ES-I3 (cell line): Measurements from ENCODE around the gene PPP2R2D.

ENCODE experiments used
- H3K36me3 ChIP-seq: 2 replicates; pipeline ENCODE4 v1.6.1; 2013; ENCODE audit warnings: mild to moderate bottlenecking, low read length, control low read depth, moderate library complexity; ENCODE audit not compliant: insufficient read depth
- H3K4me1 ChIP-seq: 2 replicates; pipeline ENCODE4 v1.6.1; 2013; ENCODE audit warnings: mild to moderate bottlenecking, control low read depth, low read length; ENCODE audit not compliant: insufficient read depth
- H3K9ac ChIP-seq: 2 replicates; pipeline ENCODE4 v1.6.1; 2013; ENCODE audit warnings: low read depth, mild to moderate bottlenecking, low read length, moderate library complexity
- H3K9me3 ChIP-seq: 2 replicates; pipeline ENCODE4 v1.6.1; 2013; ENCODE audit warnings: mild to moderate bottlenecking, low read length, moderate library complexity; ENCODE audit not compliant: control insufficient read depth, insufficient read depth

The PPP2R2D gene

DNA sequence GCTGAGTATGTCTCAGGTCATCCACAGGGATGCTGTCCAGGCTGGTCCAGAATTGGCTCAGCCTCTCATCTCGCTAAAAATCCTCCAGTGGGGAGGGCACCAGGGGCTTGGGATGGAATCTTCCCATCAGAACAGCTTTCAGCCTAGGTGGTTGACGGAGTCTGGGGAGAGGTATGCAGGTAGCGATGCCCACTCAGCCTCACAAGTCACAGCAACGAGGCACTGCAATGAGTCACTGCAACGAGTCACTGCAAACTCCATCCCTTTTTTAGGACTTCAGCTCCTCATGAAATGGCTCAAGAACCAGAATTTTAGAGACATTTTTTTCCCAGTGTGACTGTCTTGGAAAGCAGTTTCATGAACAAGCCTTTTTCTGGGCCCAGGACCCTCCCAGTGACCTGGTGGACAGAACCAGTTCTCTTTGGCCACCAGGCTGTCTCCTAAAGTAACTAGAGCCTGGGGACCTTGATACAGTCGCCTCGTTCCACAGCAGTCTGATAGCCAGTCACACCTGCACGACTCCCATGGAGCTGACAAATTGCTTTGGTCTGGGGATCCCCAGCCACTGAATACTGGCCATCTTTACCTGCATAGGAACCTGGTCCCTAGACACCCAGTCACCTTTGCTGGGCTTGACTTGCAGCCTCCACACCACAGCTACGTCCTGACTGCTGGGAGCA lies 41.3 kb upstream of the PPP2R2D start:
- H3K36me3 ChIP-seq, result no peaks in the 10 kb centered on the region
- H3K4me1 ChIP-seq, result no peaks in the 10 kb centered on the region
- H3K9ac ChIP-seq, result no peak overlapping the region
- H3K9me3 ChIP-seq, result no peaks in the 10 kb centered on the region

DNA sequence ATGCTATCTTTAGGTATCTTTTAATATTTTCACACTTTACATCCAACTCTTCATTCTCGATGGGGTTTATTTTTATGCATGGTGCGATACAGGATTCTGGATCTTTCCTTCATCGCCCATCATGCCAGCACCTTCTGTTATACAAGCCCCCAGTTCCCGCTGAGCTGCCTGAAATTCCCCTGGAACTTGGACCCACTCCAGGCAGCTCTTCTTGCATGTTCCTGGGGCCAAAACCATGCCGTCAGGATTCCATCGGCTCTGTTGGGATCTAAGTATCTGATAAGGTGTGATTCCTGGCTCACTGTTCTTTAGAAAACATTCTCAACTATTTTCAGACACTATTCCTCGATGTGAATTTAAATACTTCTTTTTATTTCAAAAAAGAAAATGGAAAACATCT lies 40.5 kb upstream of the PPP2R2D start:
- no peaks in the 10 kb centered on the region for H3K9me3 ChIP-seq
- no peaks in the 10 kb centered on the region for H3K4me1 ChIP-seq
- H3K36me3 ChIP-seq, result no peaks in the 10 kb centered on the region
- no peak overlapping the region for H3K9ac ChIP-seq

DNA sequence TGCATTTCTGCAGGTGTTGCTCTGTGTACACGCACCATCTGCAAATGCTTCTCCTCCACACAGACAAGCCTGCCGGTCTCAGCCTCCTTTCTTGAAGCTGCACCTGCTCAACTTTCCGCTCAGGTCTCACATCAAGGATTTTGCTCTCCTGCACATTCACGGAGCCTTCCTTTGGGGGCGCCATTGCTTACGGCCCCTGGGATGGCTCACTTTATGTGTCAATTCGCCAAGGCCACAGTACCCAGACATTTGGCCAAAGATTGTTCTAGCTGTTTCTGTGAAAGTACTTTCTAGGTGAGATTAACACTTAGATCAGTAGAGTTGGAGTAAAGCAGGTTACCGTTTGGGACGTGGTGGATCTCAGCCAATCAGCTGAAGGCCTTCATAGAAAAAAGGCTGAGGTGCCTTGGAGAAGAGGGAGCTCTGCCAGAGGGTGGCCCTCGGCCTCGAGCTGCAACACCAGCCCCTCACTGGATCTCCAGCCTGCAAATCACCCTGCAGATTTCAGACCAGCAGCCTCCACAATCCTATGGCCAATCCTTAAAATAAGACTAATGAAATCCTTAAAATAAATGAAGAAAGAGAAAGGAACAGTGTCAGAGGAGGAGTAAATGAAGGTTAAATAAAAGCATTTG lies 39.9 kb upstream of the PPP2R2D start:
- H3K4me1 ChIP-seq, result no peaks in the 10 kb centered on the region
- H3K9ac ChIP-seq, result no peak overlapping the region
- no peaks in the 10 kb centered on the region for H3K9me3 ChIP-seq
- no peaks in the 10 kb centered on the region for H3K36me3 ChIP-seq

DNA sequence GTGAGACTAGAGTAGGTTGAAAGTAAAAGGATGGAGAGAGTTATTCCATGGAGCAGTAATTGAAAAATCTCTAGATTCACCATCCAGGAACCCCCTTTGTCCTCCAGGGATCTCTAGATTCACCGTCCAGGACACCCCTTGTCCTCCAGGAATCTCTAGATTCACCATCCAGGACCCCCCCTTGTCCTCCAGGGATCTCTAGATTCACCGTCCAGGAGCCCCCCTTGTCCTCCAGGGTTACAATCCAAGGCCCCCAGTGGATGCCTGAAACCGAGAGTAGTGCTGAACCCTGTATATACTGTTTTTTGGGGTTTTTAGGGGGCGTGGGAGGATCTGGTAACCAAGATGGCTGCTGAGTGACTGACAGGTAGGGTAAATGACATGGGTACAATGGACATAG lies 38.3 kb upstream of the PPP2R2D start:
- no peaks in the 10 kb centered on the region for H3K9me3 ChIP-seq
- no peaks in the 10 kb centered on the region for H3K36me3 ChIP-seq
- H3K4me1 ChIP-seq, result no peaks in the 10 kb centered on the region
- no peak overlapping the region for H3K9ac ChIP-seq

DNA sequence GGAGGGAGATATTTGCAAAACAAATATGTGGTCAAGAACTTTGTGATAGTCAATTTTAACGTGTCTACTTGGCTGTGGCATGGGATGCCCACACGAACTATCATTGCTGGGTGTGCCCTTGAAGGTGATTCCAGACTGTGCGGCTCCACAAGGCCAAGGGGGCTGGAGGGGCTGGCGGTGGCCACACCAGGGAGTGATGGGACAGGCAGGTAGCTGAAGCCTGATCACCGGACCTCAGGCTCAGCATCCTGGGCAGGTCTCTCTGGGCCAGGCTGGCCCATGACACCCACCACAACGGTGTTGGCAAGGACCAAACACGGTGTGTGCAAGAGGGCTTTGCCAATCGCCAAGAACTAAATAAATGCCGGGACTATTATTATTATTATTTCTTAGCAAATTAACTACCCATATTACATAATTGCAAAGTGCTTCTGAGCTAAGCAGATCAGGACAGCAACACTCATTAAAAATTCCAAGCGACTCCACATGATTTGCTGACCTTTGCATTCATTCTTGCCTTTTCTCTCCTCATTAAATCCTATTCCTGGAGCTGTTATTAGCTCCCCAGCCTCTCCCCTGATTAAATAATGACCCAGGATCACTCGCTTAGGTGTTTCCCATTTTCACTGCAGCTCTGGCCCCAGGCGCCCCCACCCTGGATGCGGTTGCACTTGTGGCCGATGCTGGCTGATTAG lies 35.4 kb upstream of the PPP2R2D start:
- Histone ChIP-seq H3K9me3 (0 out of 2 replicates have a peak, but pooled peaks cover 2% of the 10 kb centered on the region), H3K4me1 (no peaks in the 10 kb centered on the region), H3K36me3 (no peaks in the 10 kb centered on the region), H3K9ac (no peak overlapping the region)

DNA sequence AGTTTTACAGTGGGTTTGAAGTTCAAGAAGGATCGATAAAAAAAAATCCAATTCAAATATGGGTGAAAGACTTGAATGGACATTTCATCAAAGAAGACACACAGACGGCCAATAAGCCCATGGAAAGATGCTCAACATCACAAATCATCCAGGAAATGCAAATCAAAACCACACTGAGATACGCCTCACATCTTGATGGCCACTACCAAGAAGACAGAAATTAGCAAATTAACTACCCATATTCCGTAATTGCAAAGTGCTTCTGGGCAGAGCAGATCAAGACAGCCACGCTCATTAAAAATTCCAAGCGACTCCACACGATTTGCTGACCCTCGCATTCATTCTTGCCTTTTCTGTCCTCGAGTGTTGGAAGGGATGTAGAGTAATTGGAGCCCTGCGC lies 34.1 kb upstream of the PPP2R2D start:
- H3K9ac ChIP-seq, result no peak overlapping the region
- no peaks in the 10 kb centered on the region for H3K36me3 ChIP-seq
- H3K4me1 ChIP-seq, result no peaks in the 10 kb centered on the region
- 0 out of 2 replicates have a peak, but pooled peaks cover 2% of the 10 kb centered on the region for H3K9me3 ChIP-seq

DNA sequence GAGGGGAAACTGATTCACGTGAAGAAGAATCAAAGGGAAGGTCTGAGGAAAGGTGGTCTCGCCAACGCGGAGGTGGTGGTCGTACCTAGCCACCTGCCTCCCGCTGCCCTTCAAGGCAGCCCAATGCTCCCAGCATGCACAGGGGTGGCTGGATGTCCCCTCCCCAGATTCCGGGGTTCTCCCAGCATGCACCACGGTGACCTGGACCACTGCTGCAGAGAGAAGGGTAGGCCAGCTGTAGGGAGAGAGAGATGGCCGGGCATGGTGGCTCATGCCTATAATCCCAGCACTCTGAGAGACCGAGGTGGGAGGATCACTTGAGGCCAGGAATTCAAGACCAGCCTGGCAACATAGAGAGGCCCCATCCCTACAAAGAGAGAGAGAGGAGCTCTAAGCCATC lies 32.4 kb upstream of the PPP2R2D start:
- H3K36me3 ChIP-seq, result no peaks in the 10 kb centered on the region
- no peaks in the 10 kb centered on the region for H3K4me1 ChIP-seq
- 0 out of 2 replicates have a peak, but pooled peaks cover 2% of the 10 kb centered on the region for H3K9me3 ChIP-seq
- H3K9ac ChIP-seq, result no peak overlapping the region

DNA sequence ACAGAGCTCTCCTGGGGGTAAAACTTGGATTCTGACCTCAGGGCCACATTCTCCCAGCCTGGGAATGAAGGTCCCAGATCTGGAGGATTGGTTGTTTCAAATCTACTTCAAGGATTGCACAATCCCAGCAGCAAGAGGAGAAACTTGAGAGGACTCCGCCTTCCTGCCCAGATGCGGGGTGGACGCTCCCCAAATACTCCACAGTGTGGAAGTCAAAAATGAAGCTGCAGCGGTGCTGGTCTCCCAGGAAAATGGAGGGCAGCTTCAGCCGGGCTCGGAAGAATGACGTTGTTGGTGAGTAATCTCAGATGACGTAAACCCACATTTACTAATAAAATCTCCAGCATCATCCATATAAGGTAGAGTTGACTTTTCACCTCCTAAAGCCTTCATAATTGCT lies 31.5 kb upstream of the PPP2R2D start:
- Histone ChIP-seq H3K36me3 (no peaks in the 10 kb centered on the region), H3K9ac (no peak overlapping the region), H3K9me3 (0 out of 2 replicates have a peak, but pooled peaks cover 2% of the 10 kb centered on the region), H3K4me1 (no peaks in the 10 kb centered on the region)

DNA sequence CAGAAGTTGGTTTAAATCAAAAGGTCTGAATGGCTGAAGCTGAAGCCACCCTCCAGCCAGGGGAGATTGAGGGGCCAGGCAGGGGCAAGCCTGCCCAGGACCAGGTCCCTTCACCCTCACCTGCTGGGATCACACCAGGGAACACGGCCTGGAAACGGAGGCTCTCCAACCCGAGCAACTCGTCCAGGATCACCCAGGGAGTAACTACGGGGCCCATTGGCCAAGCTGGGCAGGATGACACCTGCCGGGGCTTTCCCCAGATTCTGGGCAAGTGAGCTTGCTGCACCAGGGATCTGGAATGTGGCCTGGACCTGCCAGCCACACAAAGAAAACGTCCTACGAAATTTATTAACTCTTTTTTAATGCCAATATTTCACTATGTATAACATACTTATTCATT lies 30.4 kb upstream of the PPP2R2D start:
- Histone ChIP-seq H3K4me1 (no peaks in the 10 kb centered on the region), H3K36me3 (no peaks in the 10 kb centered on the region), H3K9ac (no peak overlapping the region), H3K9me3 (0 out of 2 replicates have a peak, but pooled peaks cover 2% of the 10 kb centered on the region)

DNA sequence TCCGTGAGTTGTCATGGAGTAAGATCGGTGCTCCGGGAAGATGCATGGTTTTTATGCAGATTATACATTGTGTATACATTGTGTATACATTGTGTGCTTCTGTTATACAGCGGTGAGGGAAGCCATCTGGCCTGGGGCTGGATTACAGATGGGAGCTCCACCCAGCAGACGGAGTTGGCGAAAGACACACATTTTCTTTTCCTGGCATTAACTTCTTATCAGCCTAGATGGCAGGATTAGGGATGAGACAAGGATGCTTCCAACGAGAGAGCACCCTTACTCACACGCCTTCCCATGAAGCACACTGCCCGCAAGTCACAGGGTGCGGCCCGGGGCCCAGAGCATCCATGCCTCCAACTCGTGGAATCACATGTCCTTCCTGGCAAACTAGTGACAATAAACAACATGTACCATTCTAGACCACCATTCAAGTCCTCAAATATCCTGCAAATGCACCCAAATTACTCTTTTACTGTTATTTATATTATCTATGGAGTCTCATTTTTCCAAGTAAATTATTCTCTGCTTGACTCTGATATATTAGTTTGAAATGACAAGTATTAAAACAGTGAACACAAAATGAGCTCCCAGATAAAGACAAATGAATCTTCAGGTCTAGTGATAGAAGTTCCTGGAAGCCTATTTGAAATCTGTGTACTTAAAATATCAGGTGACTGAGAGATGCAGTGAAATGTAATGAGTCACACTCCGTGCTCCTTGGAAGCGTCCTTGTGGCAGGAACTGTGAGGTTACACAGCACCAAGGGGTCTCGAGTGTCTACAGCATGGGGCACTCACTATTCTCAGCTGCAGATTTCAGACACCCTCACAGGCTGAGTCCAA lies 29.8 kb upstream of the PPP2R2D start:
- Histone ChIP-seq H3K36me3 (no peaks in the 10 kb centered on the region), H3K4me1 (no peaks in the 10 kb centered on the region), H3K9ac (no peak overlapping the region), H3K9me3 (0 out of 2 replicates have a peak, but pooled peaks cover 2% of the 10 kb centered on the region)

DNA sequence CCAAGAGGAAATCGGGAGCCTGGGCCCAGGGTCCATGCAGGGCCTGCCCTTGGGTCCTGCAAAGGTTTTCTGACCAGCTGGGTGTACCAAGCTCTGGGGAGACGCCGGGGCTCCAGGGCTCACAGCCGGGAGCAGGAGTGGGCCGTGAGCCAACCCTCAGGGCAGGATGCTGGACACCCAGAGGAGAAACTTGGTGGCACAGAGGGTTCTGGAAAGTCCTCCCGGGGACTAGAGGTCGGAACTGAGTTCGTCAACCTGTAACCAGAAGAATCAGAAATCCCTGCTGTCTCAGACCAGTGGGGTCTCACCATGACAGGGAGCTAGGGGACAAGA lies 29.2 kb upstream of the PPP2R2D start:
- H3K9ac ChIP-seq, result no peak overlapping the region
- 0 out of 2 replicates have a peak, but pooled peaks cover 2% of the 10 kb centered on the region for H3K9me3 ChIP-seq
- no peaks in the 10 kb centered on the region for H3K36me3 ChIP-seq
- H3K4me1 ChIP-seq, result no peaks in the 10 kb centered on the region

DNA sequence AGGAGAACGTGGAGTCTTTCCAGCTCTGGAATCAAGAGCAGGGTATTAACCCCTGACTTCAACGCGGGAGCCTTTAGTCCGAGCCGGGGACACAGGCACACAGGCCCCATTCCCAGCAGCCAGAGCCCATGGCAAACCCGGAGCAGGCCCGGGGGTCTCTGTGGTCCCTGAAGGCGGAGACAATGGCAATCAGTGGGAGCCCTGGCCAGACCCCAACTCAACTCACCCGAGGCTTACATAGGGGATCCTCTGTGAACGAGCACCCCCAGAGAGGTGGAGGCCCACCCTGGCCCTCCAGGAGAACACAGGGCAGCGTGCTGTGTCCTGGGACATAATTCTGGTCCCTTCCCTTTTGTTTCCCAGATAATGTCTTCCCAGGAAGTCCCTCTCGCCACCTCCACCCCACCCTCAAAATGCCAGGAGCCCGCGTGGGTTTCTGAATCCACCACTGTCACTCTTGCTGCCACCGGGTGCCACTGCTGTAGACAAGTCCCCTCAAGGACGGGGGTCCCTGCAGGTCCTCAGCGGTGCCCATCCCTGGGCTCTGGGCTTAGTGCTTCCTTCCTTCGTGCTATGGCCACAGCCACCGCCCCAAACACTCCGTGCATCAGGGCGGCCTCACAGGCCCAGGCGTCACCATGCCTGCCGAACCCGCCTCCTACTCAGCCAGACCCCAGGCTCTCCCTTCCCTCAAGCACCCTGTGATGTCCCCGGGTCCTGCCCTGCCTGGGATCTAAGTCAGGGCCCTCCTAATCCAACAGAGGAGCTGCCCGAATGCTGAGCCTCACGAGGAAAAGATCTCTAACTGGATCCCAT lies 28.6 kb upstream of the PPP2R2D start:
- Histone ChIP-seq H3K9ac (no peak overlapping the region), H3K4me1 (no peaks in the 10 kb centered on the region), H3K36me3 (no peaks in the 10 kb centered on the region), H3K9me3 (0 out of 2 replicates have a peak, but pooled peaks cover 2% of the 10 kb centered on the region)

DNA sequence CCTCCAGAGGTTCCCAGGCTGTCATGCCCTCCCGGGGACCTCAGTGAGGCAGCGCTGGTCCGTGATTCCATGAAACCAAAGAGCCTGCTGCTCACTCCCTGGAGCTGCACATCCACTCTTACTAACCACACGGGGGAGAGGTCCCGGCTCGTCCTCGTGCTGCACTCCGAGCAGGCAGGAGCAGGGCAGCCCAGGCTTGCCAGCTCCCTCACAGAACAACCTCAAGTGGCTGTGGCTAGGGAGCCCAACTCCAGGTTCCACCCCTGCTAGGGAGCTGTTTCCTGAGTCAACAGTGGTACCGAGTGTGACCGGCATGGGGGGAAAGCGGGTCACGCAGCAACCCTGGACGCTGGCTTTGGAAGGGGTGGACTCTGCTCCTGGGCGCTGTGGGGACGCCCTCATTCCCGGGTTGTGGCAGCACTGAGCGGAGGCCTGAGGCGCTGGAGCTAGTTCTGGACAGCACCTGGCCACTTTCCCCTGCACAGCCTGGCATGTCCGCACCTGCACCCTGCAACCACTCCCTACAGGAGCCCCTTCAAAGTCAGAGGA lies 27.9 kb upstream of the PPP2R2D start:
- no peaks in the 10 kb centered on the region for H3K4me1 ChIP-seq
- no peaks in the 10 kb centered on the region for H3K36me3 ChIP-seq
- no peak overlapping the region for H3K9ac ChIP-seq
- H3K9me3 ChIP-seq, result 0 out of 2 replicates have a peak, but pooled peaks cover 2% of the 10 kb centered on the region
